Esophagus muscularis mucosa (tissue), 3 donors: Measurements from ENCODE around the gene ULK1.

Source experiments
- EP300 ChIP-seq: sonication (generic); formaldehyde crosslinking; IDR thresholded peaks from one replicate; pipeline ENCODE4 v1.6.1; 2017; ENCODE audit warnings: antibody characterized with exemption
- TF ChIP-seq, protein P1 (sequence below), 3 experiments: fragments of 200-600 bp in 2 of 3; fragments of 450-650 bp in 1 of 3; sonication (generic) in 2 of 3; IDR thresholded peaks; one replicate each; pipeline ENCODE4 v1.5.1; 2017 to 2019; ENCODE audit warnings: antibody characterized with exemption in 3 of 3, mild to moderate bottlenecking in 2 of 3, moderate library complexity in 1 of 3

DNA sequence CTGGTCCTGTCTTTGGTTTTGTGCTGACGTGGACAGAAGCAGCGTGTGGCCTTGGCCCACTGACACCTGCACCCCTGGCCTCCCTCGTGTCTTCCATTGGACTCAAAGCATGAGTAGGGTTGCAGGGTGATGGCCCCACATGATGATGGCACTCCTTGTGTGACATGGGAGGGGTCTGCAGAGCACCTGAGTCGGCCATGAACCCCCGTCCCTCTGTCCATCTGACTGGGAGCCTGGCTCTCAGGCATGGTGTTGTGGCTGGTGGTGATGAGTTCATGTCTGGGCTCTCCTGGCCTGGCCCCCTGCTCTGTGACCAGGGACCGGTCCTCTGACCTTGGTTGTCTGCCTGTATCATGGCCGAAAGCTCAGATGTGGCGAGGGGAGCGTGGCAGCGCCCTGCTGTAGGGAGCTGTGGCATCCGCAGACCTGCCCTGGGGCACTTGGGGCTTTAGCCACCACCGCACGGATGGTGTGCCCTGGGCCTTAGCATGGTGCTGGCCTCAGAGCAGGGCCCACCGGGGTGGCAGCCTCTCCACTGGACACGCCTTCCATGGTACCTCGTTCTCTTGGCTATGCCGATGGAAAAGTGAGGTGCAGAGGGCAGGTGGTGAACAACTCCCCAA is 16.7 kb downstream of the ULK1 start:
- TF ChIP-seq, protein P1, sequence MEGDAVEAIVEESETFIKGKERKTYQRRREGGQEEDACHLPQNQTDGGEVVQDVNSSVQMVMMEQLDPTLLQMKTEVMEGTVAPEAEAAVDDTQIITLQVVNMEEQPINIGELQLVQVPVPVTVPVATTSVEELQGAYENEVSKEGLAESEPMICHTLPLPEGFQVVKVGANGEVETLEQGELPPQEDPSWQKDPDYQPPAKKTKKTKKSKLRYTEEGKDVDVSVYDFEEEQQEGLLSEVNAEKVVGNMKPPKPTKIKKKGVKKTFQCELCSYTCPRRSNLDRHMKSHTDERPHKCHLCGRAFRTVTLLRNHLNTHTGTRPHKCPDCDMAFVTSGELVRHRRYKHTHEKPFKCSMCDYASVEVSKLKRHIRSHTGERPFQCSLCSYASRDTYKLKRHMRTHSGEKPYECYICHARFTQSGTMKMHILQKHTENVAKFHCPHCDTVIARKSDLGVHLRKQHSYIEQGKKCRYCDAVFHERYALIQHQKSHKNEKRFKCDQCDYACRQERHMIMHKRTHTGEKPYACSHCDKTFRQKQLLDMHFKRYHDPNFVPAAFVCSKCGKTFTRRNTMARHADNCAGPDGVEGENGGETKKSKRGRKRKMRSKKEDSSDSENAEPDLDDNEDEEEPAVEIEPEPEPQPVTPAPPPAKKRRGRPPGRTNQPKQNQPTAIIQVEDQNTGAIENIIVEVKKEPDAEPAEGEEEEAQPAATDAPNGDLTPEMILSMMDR (IDR thresholded peaks at IDR 0.05): no peak
- no peak for TF ChIP-seq EP300
